ENCODE data around the gene RAB5B. TPM values are rescaled to one million over a fixed set of nuclear protein-coding genes. Genes with fewer than 3 reads are reported as not detected.
A peak's percentile ranks its signal among the peaks of the same experiment; 100 is the strongest.

The RAB5B gene
- total RNA-seq (ENCODE audit: unreplicated experiment): 130 TPM
- long read RNA-seq, full-length matches to known transcripts: 1 of 6 reads
- long read RNA-seq, partial matches to known transcripts: 5 of 6 reads
- long read RNA-seq, other reads (novel, unspliced or antisense): 0 of 6 reads

- Mint-ChIP-seq H3K9me3 (ENCODE audit: unreplicated experiment) (no peaks in the 10 kb centered on the region), H3K27ac (ENCODE audit: unreplicated experiment) (no peak within 1 kb of the TSS), H3K36me3 (ENCODE audit: low read depth, unreplicated experiment) (peaks cover 22% of the 10 kb centered on the region)
Measured at GRCh38 chr12:55973599-55974307, at the start of gene RAB5B. RAB5B (plus strand) TSS chr12:55974078; CDS start chr12:55986961, 12,883 bp downstream.

GRCh38 chr12:55925371-55925770 is 48.5 kb upstream of the RAB5B start:
- no peak for TF ChIP-seq CTCF (IDR thresholded peaks at IDR 0.05; ENCODE audit: unreplicated experiment)
- peak overlapping the region; percentile 99 for H3K4me3 Mint-ChIP-seq (ENCODE audit: unreplicated experiment)
- H3K36me3 Mint-ChIP-seq (ENCODE audit: low read depth, unreplicated experiment): peaks cover 26% of the 10 kb centered on the region
- DNase-seq (ENCODE audit: low spot score): no peak
- H3K27me3 Mint-ChIP-seq (ENCODE audit: unreplicated experiment): peaks cover 10% of the 10 kb centered on the region
- H3K27ac Mint-ChIP-seq (ENCODE audit: unreplicated experiment): peak overlapping the region; percentile 84
- H3K9me3 Mint-ChIP-seq (ENCODE audit: unreplicated experiment): no peaks in the 10 kb centered on the region
- H3K4me1 Mint-ChIP-seq (ENCODE audit: unreplicated experiment): peaks cover 36% of the 10 kb centered on the region

More at GRCh38 chr12:55973599-55974307, at the start of gene RAB5B:
- Mint-ChIP-seq H3K4me3 (ENCODE audit: unreplicated experiment) (no peak within 1 kb of the TSS), H3K4me1 (ENCODE audit: unreplicated experiment) (peaks cover 10% of the 10 kb centered on the region), H3K27me3 (ENCODE audit: unreplicated experiment) (peaks cover 4% of the 10 kb centered on the region)
- DNase-seq (ENCODE audit: low spot score): peak; percentile 91
- TF ChIP-seq CTCF (IDR thresholded peaks at IDR 0.05; ENCODE audit: unreplicated experiment): peak; percentile 74

- H3K4me3 Mint-ChIP-seq (ENCODE audit: unreplicated experiment): peak overlapping the region; percentile 99
- peaks cover 21% of the 10 kb centered on the region for H3K36me3 Mint-ChIP-seq (ENCODE audit: low read depth, unreplicated experiment)
- TF ChIP-seq CTCF (IDR thresholded peaks at IDR 0.05; ENCODE audit: unreplicated experiment): no peak
- peaks cover 10% of the 10 kb centered on the region for H3K27me3 Mint-ChIP-seq (ENCODE audit: unreplicated experiment)
- peak overlapping the region; percentile 84 for H3K27ac Mint-ChIP-seq (ENCODE audit: unreplicated experiment)
- H3K9me3 Mint-ChIP-seq (ENCODE audit: unreplicated experiment): no peaks in the 10 kb centered on the region
- no peak for DNase-seq (ENCODE audit: low spot score)
- peaks cover 43% of the 10 kb centered on the region for H3K4me1 Mint-ChIP-seq (ENCODE audit: unreplicated experiment)
Measured at GRCh38 chr12:55925870-55926737, 47.8 kb upstream of the RAB5B start.

- H3K27ac Mint-ChIP-seq (ENCODE audit: unreplicated experiment): peak overlapping the region; percentile 91
- peak; percentile 77 for TF ChIP-seq CTCF (IDR thresholded peaks at IDR 0.05; ENCODE audit: unreplicated experiment)
- H3K9me3 Mint-ChIP-seq (ENCODE audit: unreplicated experiment): no peaks in the 10 kb centered on the region
- peaks cover 10% of the 10 kb centered on the region for H3K27me3 Mint-ChIP-seq (ENCODE audit: unreplicated experiment)
- H3K4me3 Mint-ChIP-seq (ENCODE audit: unreplicated experiment): peak overlapping the region; percentile 99
- peak; percentile 85 for DNase-seq (ENCODE audit: low spot score)
- peaks cover 21% of the 10 kb centered on the region for H3K36me3 Mint-ChIP-seq (ENCODE audit: low read depth, unreplicated experiment)
- H3K4me1 Mint-ChIP-seq (ENCODE audit: unreplicated experiment): peaks cover 48% of the 10 kb centered on the region
Measured at GRCh38 chr12:55926738-55927587, 46.9 kb upstream of the RAB5B start.

Measured in endothelial cell (in vitro differentiated cells).